Fibroblast of lung (primary cell): Measurements from ENCODE around the gene GPC3. TPM values are rescaled to one million over a fixed set of nuclear protein-coding genes. Genes with fewer than 3 reads are reported as not detected.

ENCODE experiments used
- DNase-seq, 2 donors: peaks; one replicate each; pipeline versions ENCODE4 v3.0.0 to v3.0.0-alpha.2; 2010; ENCODE audit warnings: low read depth in 2 of 2
- H2AFZ ChIP-seq: 2 replicates; pipeline ENCODE4 v1.5.1; 2012; ENCODE audit warnings: low read length, control low read depth, inconsistent platforms
- H3K27ac ChIP-seq: 2 replicates; pipeline ENCODE4 v1.5.1; 2011; ENCODE audit warnings: low read length, control low read depth; ENCODE audit not compliant: insufficient read depth
- H3K27me3 ChIP-seq: 2 replicates; pipeline ENCODE4 v1.5.1; 2011; ENCODE audit warnings: mild to moderate bottlenecking, low read length; ENCODE audit not compliant: control insufficient read depth, insufficient read depth
- H3K36me3 ChIP-seq: 2 replicates; pipeline ENCODE4 v1.5.1; 2011; ENCODE audit warnings: low read length; ENCODE audit not compliant: control insufficient read depth, insufficient read depth
- H3K4me1 ChIP-seq: 2 replicates; pipeline ENCODE4 v1.5.1; 2011; ENCODE audit warnings: low read length; ENCODE audit not compliant: control insufficient read depth, insufficient read depth; ENCODE audit errors: extremely low read depth
- H3K4me2 ChIP-seq: 2 replicates; pipeline ENCODE4 v1.5.1; 2011; ENCODE audit warnings: low read length, control low read depth; ENCODE audit not compliant: insufficient read depth; ENCODE audit errors: extremely low read depth
- H3K4me3 ChIP-seq, 4 experiments: fragments of 200-600 bp in 1 of 4; sonication (generic) in 1 of 4; replicated peaks in 1 of 4; 2 replicates each; pipeline ENCODE4 v1.5.1; 2011 to 2016; ENCODE audit warnings: low read length in 4 of 4, low read depth in 3 of 4, mild to moderate bottlenecking in 3 of 4, control low read depth in 2 of 4, inconsistent platforms in 1 of 4, mixed read lengths in 1 of 4; ENCODE audit not compliant: insufficient read depth in 1 of 4; ENCODE audit errors: control extremely low read depth in 1 of 4
- H3K79me2 ChIP-seq: 2 replicates; pipeline ENCODE4 v1.5.1; 2012; ENCODE audit warnings: mild to moderate bottlenecking, low read length, inconsistent platforms; ENCODE audit not compliant: control insufficient read depth, insufficient read depth
- H3K9ac ChIP-seq: 2 replicates; pipeline ENCODE4 v1.5.1; 2011; ENCODE audit warnings: mild to moderate bottlenecking, low read length, control low read depth; ENCODE audit not compliant: insufficient read depth
- H3K9me3 ChIP-seq: 2 replicates; pipeline ENCODE4 v1.5.1; 2012; ENCODE audit warnings: low read depth, low read length; ENCODE audit not compliant: control insufficient read depth, insufficient read depth
- H4K20me1 ChIP-seq: 2 replicates; pipeline ENCODE4 v1.5.1; 2011; ENCODE audit warnings: low read length; ENCODE audit not compliant: control insufficient read depth, insufficient read depth; ENCODE audit errors: extremely low read depth
- EZH2 ChIP-seq: IDR thresholded peaks from 2 replicates; pipeline ENCODE4 v1.5.1; 2012; ENCODE audit warnings: low read length, control low read depth, mild to moderate bottlenecking; ENCODE audit errors: missing control alignments
- polyA plus RNA-seq, 2 donors: library from polyadenylated mRNA; depleted of rRNA in 1 of 2; stranded (reverse) in 1 of 2; unstranded in 1 of 2; fragments of >200 nt; gene quantifications; 2 replicates each; pipeline ENCODE4 v1.2.1, GENCODE V29; 2011 to 2012; ENCODE audit warnings: missing spikeins in 1 of 2
- total RNA-seq: library from RNA; depleted of rRNA; stranded (reverse); fragments of >200 nt; gene quantifications from 2 replicates; pipeline ENCODE4 v1.2.1, GENCODE V29; 2014
- TF ChIP-seq, protein P1 (sequence below), 2 donors: IDR thresholded peaks in 1 of 2; conservative IDR thresholded peaks in 1 of 2; 1 replicate in 1 of 2; 2 replicates in 1 of 2; pipeline ENCODE4 v1.5.1; 2011 to 2012; ENCODE audit warnings: low read length in 2 of 2, control low read depth in 1 of 2, inconsistent platforms in 1 of 2, low read depth in 1 of 2, mild to moderate bottlenecking in 1 of 2

Gene GPC3
- total and polyA plus RNA-seq, 2 donors (not counting 1 experiment from before 2014, with no cell fraction given): 6.4 to 7.1 TPM

DNA sequence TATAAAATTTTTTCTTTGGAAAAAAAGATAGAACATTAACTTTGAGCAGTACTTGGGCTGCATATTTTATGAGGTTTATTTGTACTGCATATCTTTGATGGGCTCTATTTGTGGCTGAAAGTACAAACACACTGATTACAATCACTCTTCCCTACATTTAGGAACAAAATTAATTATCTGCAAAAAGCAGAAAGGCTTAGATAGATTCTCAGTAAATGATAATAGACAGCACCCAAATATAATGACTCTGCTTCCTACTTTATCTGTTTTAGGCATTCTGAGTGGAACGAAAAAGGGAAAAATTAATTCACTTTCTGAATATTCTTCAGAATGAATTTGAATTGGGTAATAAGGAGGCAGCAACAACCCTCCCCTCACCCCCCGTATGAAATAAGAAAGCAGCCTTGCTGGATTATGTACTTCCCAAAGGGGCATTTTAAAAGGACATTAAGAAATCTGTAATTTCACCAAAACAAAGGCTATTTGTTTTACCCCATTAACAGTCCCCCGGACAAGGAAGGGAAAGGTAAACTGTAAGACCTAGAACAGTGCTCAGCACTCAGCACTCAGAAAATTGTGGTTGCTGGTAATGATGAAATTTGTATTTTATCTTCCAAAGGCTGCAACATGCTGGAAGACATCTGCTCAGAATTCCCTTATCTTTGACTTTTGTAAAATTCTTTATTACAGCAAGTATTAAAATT lies 242.6 kb downstream of the GPC3 start:
- no peak overlapping the region for H3K9ac ChIP-seq
- no peaks in the 10 kb centered on the region for H3K9me3 ChIP-seq
- H2AFZ ChIP-seq: no peak overlapping the region
- no peaks in the 10 kb centered on the region for H3K79me2 ChIP-seq
- no peak overlapping the region for H3K4me2 ChIP-seq
- H3K4me3 ChIP-seq: no peak overlapping the region
- DNase-seq: no peak
- no peak overlapping the region for H3K27ac ChIP-seq
- no peaks in the 10 kb centered on the region for H3K4me1 ChIP-seq
- no peak for TF ChIP-seq EZH2
- TF ChIP-seq, protein P1, sequence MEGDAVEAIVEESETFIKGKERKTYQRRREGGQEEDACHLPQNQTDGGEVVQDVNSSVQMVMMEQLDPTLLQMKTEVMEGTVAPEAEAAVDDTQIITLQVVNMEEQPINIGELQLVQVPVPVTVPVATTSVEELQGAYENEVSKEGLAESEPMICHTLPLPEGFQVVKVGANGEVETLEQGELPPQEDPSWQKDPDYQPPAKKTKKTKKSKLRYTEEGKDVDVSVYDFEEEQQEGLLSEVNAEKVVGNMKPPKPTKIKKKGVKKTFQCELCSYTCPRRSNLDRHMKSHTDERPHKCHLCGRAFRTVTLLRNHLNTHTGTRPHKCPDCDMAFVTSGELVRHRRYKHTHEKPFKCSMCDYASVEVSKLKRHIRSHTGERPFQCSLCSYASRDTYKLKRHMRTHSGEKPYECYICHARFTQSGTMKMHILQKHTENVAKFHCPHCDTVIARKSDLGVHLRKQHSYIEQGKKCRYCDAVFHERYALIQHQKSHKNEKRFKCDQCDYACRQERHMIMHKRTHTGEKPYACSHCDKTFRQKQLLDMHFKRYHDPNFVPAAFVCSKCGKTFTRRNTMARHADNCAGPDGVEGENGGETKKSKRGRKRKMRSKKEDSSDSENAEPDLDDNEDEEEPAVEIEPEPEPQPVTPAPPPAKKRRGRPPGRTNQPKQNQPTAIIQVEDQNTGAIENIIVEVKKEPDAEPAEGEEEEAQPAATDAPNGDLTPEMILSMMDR (conservative IDR thresholded peaks at IDR 0.05 in 1 of 2, IDR thresholded peaks at IDR 0.05 in 1 of 2; ENCODE audit: low read depth in 1 of 2, low read length in 2 of 2): no peak
- H3K36me3 ChIP-seq: no peaks in the 10 kb centered on the region
- no peaks in the 10 kb centered on the region for H3K27me3 ChIP-seq
- H4K20me1 ChIP-seq: no peaks in the 10 kb centered on the region

DNA sequence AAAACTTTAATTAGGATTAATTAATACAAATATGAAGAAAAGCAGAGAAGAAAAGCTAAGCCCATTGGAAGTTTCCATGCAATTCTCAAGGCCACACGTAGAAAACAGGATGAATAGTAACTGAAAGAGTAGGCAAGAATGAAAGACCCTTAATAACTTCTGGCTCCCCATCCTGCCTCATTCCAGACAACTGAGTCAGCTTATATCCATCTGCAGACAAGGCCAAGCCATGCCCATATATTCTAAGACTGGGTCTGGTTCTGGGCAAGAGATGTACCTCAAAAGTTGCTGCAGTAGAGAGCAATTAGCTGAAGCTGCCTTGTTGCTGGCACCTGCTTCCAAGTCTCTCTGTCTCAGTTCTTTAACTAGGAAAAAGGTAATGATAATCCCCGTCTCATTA lies 244.1 kb downstream of the GPC3 start:
- H2AFZ ChIP-seq: no peak overlapping the region
- H4K20me1 ChIP-seq: no peaks in the 10 kb centered on the region
- H3K27ac ChIP-seq: no peak overlapping the region
- H3K27me3 ChIP-seq: no peaks in the 10 kb centered on the region
- TF ChIP-seq, protein P1 (conservative IDR thresholded peaks at IDR 0.05 in 1 of 2, IDR thresholded peaks at IDR 0.05 in 1 of 2; ENCODE audit: low read depth in 1 of 2, low read length in 2 of 2): no peak
- TF ChIP-seq EZH2: no peak
- no peak overlapping the region for H3K9ac ChIP-seq
- peak; percentile 43 to 55 for DNase-seq
- no peaks in the 10 kb centered on the region for H3K9me3 ChIP-seq
- H3K4me3 ChIP-seq: no peak overlapping the region
- no peaks in the 10 kb centered on the region for H3K36me3 ChIP-seq
- H3K79me2 ChIP-seq: no peaks in the 10 kb centered on the region
- H3K4me1 ChIP-seq: no peaks in the 10 kb centered on the region
- no peak overlapping the region for H3K4me2 ChIP-seq

DNA sequence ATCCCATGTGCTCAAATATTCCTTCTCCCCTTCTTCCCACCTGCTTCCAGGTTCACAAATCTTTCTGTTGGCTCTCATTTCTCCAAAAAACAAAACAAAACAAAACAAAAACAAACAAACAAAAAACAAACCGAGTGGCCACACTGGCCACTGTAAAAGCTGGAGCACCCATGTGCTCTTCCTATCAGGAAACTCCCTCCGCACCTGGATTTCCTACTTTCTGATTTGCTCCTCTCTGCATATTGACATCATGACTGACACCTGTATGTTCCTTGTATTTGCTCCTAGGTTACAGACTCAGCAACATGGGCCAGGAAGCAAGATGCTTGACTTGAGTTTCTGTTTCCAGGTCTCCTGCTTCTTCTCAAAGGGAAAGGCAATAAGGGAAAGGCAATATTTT lies 258.8 kb downstream of the GPC3 start:
- no peak for TF ChIP-seq EZH2
- TF ChIP-seq, protein P1 (conservative IDR thresholded peaks at IDR 0.05 in 1 of 2, IDR thresholded peaks at IDR 0.05 in 1 of 2; ENCODE audit: low read depth in 1 of 2, low read length in 2 of 2): no peak
- H3K9me3 ChIP-seq: no peaks in the 10 kb centered on the region
- no peaks in the 10 kb centered on the region for H3K36me3 ChIP-seq
- DNase-seq: no peak
- H2AFZ ChIP-seq: no peak overlapping the region
- H3K27ac ChIP-seq: no peak overlapping the region
- H3K4me2 ChIP-seq: peak overlapping the region; percentile 44
- H3K4me3 ChIP-seq: no peak overlapping the region
- no peaks in the 10 kb centered on the region for H3K79me2 ChIP-seq
- no peaks in the 10 kb centered on the region for H3K4me1 ChIP-seq
- H3K27me3 ChIP-seq: no peaks in the 10 kb centered on the region
- H3K9ac ChIP-seq: peak overlapping the region; percentile 7
- H4K20me1 ChIP-seq: no peaks in the 10 kb centered on the region
